OCI-LY3 (cell line): Measurements from ENCODE around the gene TRIM13.

Experiments
- H2AFZ ChIP-seq: fragments of 200-600, 300-600 bp; shearing (Covaris generic); 2 replicates; pipeline ENCODE4 v1.6.0; 2014; ENCODE audit warnings: antibody characterized with exemption, low read depth, low read length
- H3K27ac ChIP-seq: fragments of 200-600, 300-600 bp; sonication (generic); 2 replicates; pipeline ENCODE4 v1.5.1; 2014; ENCODE audit warnings: mild to moderate bottlenecking, low read length, moderate library complexity, mixed read lengths
- H3K27me3 ChIP-seq: fragments of 200-600, 300-600 bp; sonication (generic); 2 replicates; pipeline ENCODE4 v1.6.1; 2014; ENCODE audit warnings: low read depth, low read length, mixed read lengths
- H3K36me3 ChIP-seq: fragments of 200-600, 300-600 bp; sonication (generic); replicated peaks from 2 replicates; pipeline ENCODE3; 2014; ENCODE audit warnings: low read depth, low read length, mixed read lengths
- H3K4me1 ChIP-seq: fragments of 300-600, 200-600 bp; sonication (generic); 2 replicates; pipeline ENCODE4 v1.6.1; 2014; ENCODE audit warnings: low read length, mixed read lengths
- H3K4me2 ChIP-seq: fragments of 200-600, 300-600 bp; sonication (generic); 2 replicates; pipeline ENCODE4 v1.6.1; 2014; ENCODE audit warnings: low read length, mixed read lengths
- H3K4me3 ChIP-seq: fragments of 300-600, 200-600 bp; sonication (generic); 2 replicates; pipeline ENCODE4 v1.5.1; 2014; ENCODE audit warnings: antibody characterized with exemption, mild to moderate bottlenecking, low read length, moderate library complexity
- H3K79me2 ChIP-seq: fragments of 300-600, 200-600 bp; shearing (Covaris generic); 2 replicates; pipeline ENCODE4 v1.6.1; 2014; ENCODE audit warnings: mild to moderate bottlenecking, low read length, mixed read lengths
- H3K9ac ChIP-seq: fragments of 300-600, 200-600 bp; shearing (Covaris generic); 2 replicates; pipeline ENCODE4 v1.6.0; 2014; ENCODE audit warnings: mild to moderate bottlenecking, low read length, moderate library complexity
- H3K9me3 ChIP-seq: fragments of 200-600, 300-600 bp; shearing (Covaris generic); 2 replicates; pipeline ENCODE4 v1.6.1; 2014; ENCODE audit warnings: low read length, mixed read lengths; ENCODE audit not compliant: insufficient read depth
- H4K20me1 ChIP-seq: fragments of 200-600, 300-600 bp; sonication (generic); 2 replicates; pipeline ENCODE4 v1.6.1; 2016; ENCODE audit warnings: low read length, mixed read lengths; ENCODE audit not compliant: insufficient read depth
- CTCF ChIP-seq: fragments of 200-600, 300-600 bp; sonication (generic); IDR thresholded peaks from 2 replicates; pipeline ENCODE4 v1.5.1; 2014; ENCODE audit warnings: antibody characterized with exemption, low read length, low read depth
- EZH2phosphoT487 ChIP-seq: fragments of 200-600 bp; shearing (Covaris generic); IDR thresholded peaks from 2 replicates; pipeline ENCODE4 v1.6.1; 2018; ENCODE audit warnings: antibody characterized with exemption, mixed run types, low read depth

The TRIM13 gene

DNA sequence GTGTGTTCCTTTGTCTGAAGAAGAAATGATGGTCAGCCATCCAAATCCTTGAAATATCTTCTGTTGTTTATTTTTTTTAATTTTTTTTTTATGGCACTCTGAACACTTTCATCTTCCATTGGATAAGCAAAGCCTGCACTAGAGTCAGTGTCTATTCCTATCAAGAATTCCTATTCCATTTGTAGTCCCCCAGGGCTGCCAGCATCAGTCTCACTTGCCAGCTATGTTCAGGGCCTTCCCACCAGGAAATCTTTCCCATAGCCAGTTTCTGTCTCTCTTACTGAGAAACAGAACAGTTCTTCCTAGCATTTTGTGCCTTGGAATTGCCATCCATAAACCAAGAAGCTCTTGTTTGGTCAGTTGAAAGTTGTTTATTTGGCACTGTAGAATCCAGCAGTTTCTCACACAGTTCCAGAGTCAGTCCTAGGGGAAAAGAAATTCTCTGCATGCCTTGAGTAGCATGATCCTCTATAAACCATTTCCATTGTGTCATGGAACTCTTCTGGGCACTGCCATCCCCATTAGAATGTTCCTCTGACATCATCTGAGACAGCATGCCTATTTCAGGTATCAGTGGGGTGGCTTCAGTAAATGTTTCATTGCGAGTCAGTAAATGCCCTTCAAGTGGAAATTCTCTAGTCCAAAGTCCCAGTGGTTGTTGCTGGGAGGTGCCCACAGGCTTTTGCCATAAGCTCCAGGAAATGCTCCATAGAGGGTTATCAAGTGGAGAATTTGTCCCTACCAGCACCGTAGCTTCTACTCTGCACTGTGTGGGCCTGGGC lies 42.0 kb upstream of the TRIM13 start:
- no peaks in the 10 kb centered on the region for H3K79me2 ChIP-seq
- H3K9ac ChIP-seq, result no peak overlapping the region
- H3K9me3 ChIP-seq, result no peaks in the 10 kb centered on the region
- H3K4me1 ChIP-seq, result no peaks in the 10 kb centered on the region
- H3K27me3 ChIP-seq, result no peaks in the 10 kb centered on the region
- H3K4me3 ChIP-seq, result no peak overlapping the region
- H3K27ac ChIP-seq, result no peak overlapping the region
- H2AFZ ChIP-seq, result no peak overlapping the region
- H3K36me3 ChIP-seq, result no peaks in the 10 kb centered on the region
- no peaks in the 10 kb centered on the region for H4K20me1 ChIP-seq
- TF ChIP-seq EZH2phosphoT487 (no peak), CTCF (no peak)
- no peak overlapping the region for H3K4me2 ChIP-seq

- Histone ChIP-seq H3K27me3 (no peaks in the 10 kb centered on the region), H3K4me3 (no peak overlapping the region), H4K20me1 (no peaks in the 10 kb centered on the region), H3K4me2 (no peak overlapping the region), H3K4me1 (no peaks in the 10 kb centered on the region), H3K79me2 (no peaks in the 10 kb centered on the region), H3K36me3 (no peaks in the 10 kb centered on the region), H2AFZ (no peak overlapping the region), H3K27ac (no peak overlapping the region), H3K9ac (no peak overlapping the region), H3K9me3 (no peaks in the 10 kb centered on the region)
- TF ChIP-seq EZH2phosphoT487 (no peak), CTCF (no peak)
Observed at GRCh38 chr13:49956131-49956530, 40.7 kb upstream of the TRIM13 start.

- Histone ChIP-seq H3K27ac (no peak overlapping the region), H3K9ac (no peak overlapping the region), H3K27me3 (no peaks in the 10 kb centered on the region), H3K36me3 (no peaks in the 10 kb centered on the region), H3K4me3 (no peak overlapping the region), H4K20me1 (no peaks in the 10 kb centered on the region), H3K79me2 (no peaks in the 10 kb centered on the region), H3K4me2 (no peak overlapping the region), H2AFZ (no peak overlapping the region), H3K9me3 (no peaks in the 10 kb centered on the region), H3K4me1 (no peaks in the 10 kb centered on the region)
- TF ChIP-seq EZH2phosphoT487 (no peak), CTCF (no peak)
Observed at GRCh38 chr13:49958321-49958720, 38.5 kb upstream of the TRIM13 start.

GRCh38 chr13:49967456-49967855 lies 29.4 kb upstream of the TRIM13 start:
- no peak overlapping the region for H2AFZ ChIP-seq
- H3K4me1 ChIP-seq, result no peaks in the 10 kb centered on the region
- H3K9me3 ChIP-seq, result no peaks in the 10 kb centered on the region

More at GRCh38 chr13:49967456-49967855, 29.4 kb upstream of the TRIM13 start:
- H3K9ac ChIP-seq, result no peak overlapping the region
- no peak overlapping the region for H3K27ac ChIP-seq
- H3K79me2 ChIP-seq, result no peaks in the 10 kb centered on the region
- TF ChIP-seq EZH2phosphoT487, result no peak
- TF ChIP-seq CTCF, result no peak
- no peaks in the 10 kb centered on the region for H3K27me3 ChIP-seq
- H4K20me1 ChIP-seq, result no peaks in the 10 kb centered on the region
- H3K36me3 ChIP-seq, result no peaks in the 10 kb centered on the region
- H3K4me3 ChIP-seq, result no peak overlapping the region
- H3K4me2 ChIP-seq, result no peak overlapping the region
